GM21619 (cell line): ENCODE results near the gene SPEM1.
"Not testable (repeated sequence)": the region's sequence is repeated elsewhere in the genome, so short reads cannot be mapped to it uniquely, and the experiment has no call there.

Experiments used
- ATAC-seq: cut with Tn5 transposase; IDR thresholded peaks from one replicate; pipeline ENCODE4 v1.9.1; 2021; ENCODE audit not compliant: unreplicated experiment

Gene SPEM1

GRCh38 chr17:7467498-7467897 is 47.4 kb downstream of the SPEM1 start:
- no peak for ATAC-seq

GRCh38 chr17:7468290-7468689 is 48.2 kb downstream of the SPEM1 start:
- ATAC-seq = no peak

GRCh38 chr17:7468804-7469389 is 48.8 kb downstream of the SPEM1 start:
- no peak for ATAC-seq

GRCh38 chr17:7469843-7470242 is 49.7 kb downstream of the SPEM1 start:
- not testable (repeated sequence) for ATAC-seq

- ATAC-seq = not testable (repeated sequence)
Observed at GRCh38 chr17:7470457-7470973, 50.4 kb downstream of the SPEM1 start.
